ENCODE data around the gene KCNK1.

DNA sequence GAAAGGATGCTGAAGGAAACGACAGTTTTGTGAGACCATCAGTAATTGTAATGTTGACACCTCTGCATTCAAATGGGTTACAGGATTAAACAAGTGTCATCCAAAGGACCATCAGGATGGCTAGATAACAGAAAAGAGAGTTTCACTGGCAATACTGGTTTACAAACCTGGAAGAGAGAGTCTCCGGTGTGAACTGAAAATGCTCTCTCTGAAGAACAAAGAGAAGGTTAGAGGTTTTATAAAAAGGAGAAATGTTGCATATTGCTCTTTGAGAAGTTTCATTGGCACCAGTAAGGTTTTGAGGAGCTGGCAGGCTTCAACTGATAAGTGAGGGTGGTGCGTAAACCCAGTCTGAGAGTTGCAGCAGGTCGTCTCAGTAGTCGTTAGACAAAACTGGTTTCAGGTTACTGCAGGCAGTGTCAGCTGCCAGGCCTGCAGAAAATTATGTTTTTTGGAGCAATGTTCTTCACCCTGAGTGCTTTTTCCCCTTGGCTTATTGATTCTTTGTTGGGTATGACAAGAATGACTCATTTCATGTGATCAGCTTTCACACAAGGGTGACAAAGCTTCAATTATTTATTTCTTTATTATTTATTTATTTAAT is 42.2 kb downstream of the KCNK1 start:
- TF ChIP-seq, protein P1, sequence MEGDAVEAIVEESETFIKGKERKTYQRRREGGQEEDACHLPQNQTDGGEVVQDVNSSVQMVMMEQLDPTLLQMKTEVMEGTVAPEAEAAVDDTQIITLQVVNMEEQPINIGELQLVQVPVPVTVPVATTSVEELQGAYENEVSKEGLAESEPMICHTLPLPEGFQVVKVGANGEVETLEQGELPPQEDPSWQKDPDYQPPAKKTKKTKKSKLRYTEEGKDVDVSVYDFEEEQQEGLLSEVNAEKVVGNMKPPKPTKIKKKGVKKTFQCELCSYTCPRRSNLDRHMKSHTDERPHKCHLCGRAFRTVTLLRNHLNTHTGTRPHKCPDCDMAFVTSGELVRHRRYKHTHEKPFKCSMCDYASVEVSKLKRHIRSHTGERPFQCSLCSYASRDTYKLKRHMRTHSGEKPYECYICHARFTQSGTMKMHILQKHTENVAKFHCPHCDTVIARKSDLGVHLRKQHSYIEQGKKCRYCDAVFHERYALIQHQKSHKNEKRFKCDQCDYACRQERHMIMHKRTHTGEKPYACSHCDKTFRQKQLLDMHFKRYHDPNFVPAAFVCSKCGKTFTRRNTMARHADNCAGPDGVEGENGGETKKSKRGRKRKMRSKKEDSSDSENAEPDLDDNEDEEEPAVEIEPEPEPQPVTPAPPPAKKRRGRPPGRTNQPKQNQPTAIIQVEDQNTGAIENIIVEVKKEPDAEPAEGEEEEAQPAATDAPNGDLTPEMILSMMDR (IDR thresholded peaks at IDR 0.05), result no peak
- no peak for TF ChIP-seq POLR2A (IDR thresholded peaks at IDR 0.05)
